B cell (primary cell): ENCODE results near the gene PDP2. TPM values are rescaled to one million over a fixed set of nuclear protein-coding genes. Genes with fewer than 3 reads are reported as not detected.

Experiments
- ATAC-seq: fragments of 200-7000 bp; cut with Tn5 transposase; one replicate; pipeline ENCODE4 v1.10.0; 2021; ENCODE audit warnings: low read depth, mild to moderate bottlenecking, moderate number of reproducible peaks, moderate library complexity
- CTCF ChIA-PET: fragments of 350-600 bp; sonication (Branson Sonifier 250); formaldehyde crosslinking; loops from one replicate; lab custom pipeline; 2021; ENCODE audit warnings: antibody characterized with exemption, inconsistent platforms; lab: Charles Lee
- POLR2A ChIA-PET: fragments of 350-600 bp; sonication (Branson Sonifier 250); formaldehyde crosslinking; loops from one replicate; lab custom pipeline; 2021; ENCODE audit warnings: antibody characterized with exemption; lab: Charles Lee
- DNase-seq: peaks from one replicate; pipeline ENCODE4 v3.0.0; 2013
- H2AFZ ChIP-seq: 2 replicates; pipeline ENCODE4 v1.6.1; 2012; ENCODE audit warnings: mild to moderate bottlenecking, low read depth, low read length; ENCODE audit not compliant: insufficient read depth, poor library complexity, severe bottlenecking
- H3K27ac ChIP-seq, 2 donors: 1 replicate in 1 of 2; 2 replicates in 1 of 2; pipeline ENCODE4 v1.5.1; 2012 to 2013; ENCODE audit warnings: low read length in 2 of 2, mild to moderate bottlenecking in 2 of 2, moderate library complexity in 1 of 2
- H3K27me3 ChIP-seq, 4 experiments: fragments of 200-600 bp in 1 of 4; sonication (generic) in 1 of 4; replicated peaks in 1 of 4; 1 replicate in 2 of 4; 2 replicates in 2 of 4; pipeline versions ENCODE4 v1.6.1 to v1.7.0; 2013 to 2016; ENCODE audit warnings: low read length in 3 of 4, mild to moderate bottlenecking in 2 of 4, mixed read lengths in 1 of 4, moderate library complexity in 1 of 4; ENCODE audit not compliant: insufficient read depth in 4 of 4, control insufficient read depth in 3 of 4; ENCODE audit errors: control extremely low read depth in 1 of 4
- H3K36me3 ChIP-seq, 2 experiments: replicated peaks in 1 of 2; 1 replicate in 1 of 2; 2 replicates in 1 of 2; pipeline versions ENCODE4 v1.6.1 to v1.7.1; 2013; ENCODE audit warnings: low read length in 1 of 2; ENCODE audit not compliant: insufficient read depth in 2 of 2, control insufficient read depth in 1 of 2; ENCODE audit errors: control extremely low read depth in 1 of 2, extremely low read depth in 1 of 2
- H3K4me1 ChIP-seq, 2 donors: fragments of 200-600 bp in 1 of 2; sonication (generic) in 1 of 2; 1 replicate in 1 of 2; 2 replicates in 1 of 2; pipeline versions ENCODE4 v1.5.1 to v1.6.1; 2013 to 2017; ENCODE audit warnings: low read length in 2 of 2; ENCODE audit not compliant: control insufficient read depth in 2 of 2, insufficient read depth in 2 of 2
- H3K4me2 ChIP-seq: replicated peaks from 2 replicates; pipeline ENCODE3; 2012; ENCODE audit warnings: mild to moderate bottlenecking, low read depth, low read length; ENCODE audit not compliant: poor library complexity, severe bottlenecking
- H3K4me3 ChIP-seq, 5 experiments: fragments of 200-600 bp in 1 of 5; sonication (generic) in 1 of 5; 1 replicate in 3 of 5; 2 replicates in 2 of 5; pipeline versions ENCODE4 v1.5.1 to v1.7.0; 2011 to 2016; ENCODE audit warnings: low read length in 4 of 5, mild to moderate bottlenecking in 4 of 5, low read depth in 2 of 5, control low read depth in 1 of 5, moderate library complexity in 1 of 5; ENCODE audit not compliant: insufficient read depth in 1 of 5; ENCODE audit errors: control extremely low read depth in 1 of 5, extremely low read depth in 1 of 5
- H3K79me2 ChIP-seq: fragments of 200-600 bp; sonication (generic); one replicate; pipeline ENCODE4 v1.6.0; 2016; ENCODE audit warnings: low read length; ENCODE audit not compliant: control insufficient read depth, insufficient read depth
- H3K9ac ChIP-seq: fragments of 200-600 bp; sonication (generic); 2 replicates; pipeline ENCODE4 v1.6.1; 2017; ENCODE audit warnings: mild to moderate bottlenecking, low read length, moderate library complexity
- H3K9me3 ChIP-seq, 3 donors: one replicate each; pipeline versions ENCODE4 v1.6.1 to v1.7.1; 2013; ENCODE audit warnings: low read length in 2 of 3; ENCODE audit not compliant: control insufficient read depth in 2 of 3, insufficient read depth in 1 of 3; ENCODE audit errors: control extremely low read depth in 1 of 3
- H4K20me1 ChIP-seq: 2 replicates; pipeline ENCODE4 v1.6.0; 2012; ENCODE audit warnings: mild to moderate bottlenecking, low read length; ENCODE audit not compliant: insufficient read depth, control insufficient read depth, poor library complexity, severe bottlenecking
- H3K27ac Mint-ChIP-seq: one replicate; pipeline ENCODE4 v1.8.0; 2021; ENCODE audit warnings: mixed read lengths
- H3K27me3 Mint-ChIP-seq: one replicate; pipeline ENCODE4 v1.8.0; 2021; ENCODE audit warnings: mixed read lengths
- H3K4me1 Mint-ChIP-seq: one replicate; pipeline ENCODE4 v1.8.0; 2021; ENCODE audit warnings: mixed read lengths
- H3K4me3 Mint-ChIP-seq: one replicate; pipeline ENCODE4 v1.8.0; 2021; ENCODE audit warnings: mixed read lengths
- H3K9me3 Mint-ChIP-seq: one replicate; pipeline ENCODE4 v1.8.0; 2022; ENCODE audit warnings: mixed read lengths; ENCODE audit not compliant: insufficient read depth
- CTCF ChIP-seq: fragments of 200-600 bp; IDR thresholded peaks from one replicate; pipeline ENCODE4 v1.8.0; 2022; ENCODE audit warnings: antibody characterized with exemption, mild to moderate bottlenecking
- EZH2 ChIP-seq: IDR thresholded peaks from 2 replicates; pipeline ENCODE4 v1.6.1; 2012; ENCODE audit warnings: borderline replicate concordance, low read depth, mild to moderate bottlenecking, moderate library complexity, low read length; ENCODE audit not compliant: insufficient read depth, poor library complexity, severe bottlenecking
- WGBS: methylation state at CpG from one replicate; pipeline ENCODE4 v1.1.5; 2013; ENCODE audit warnings: missing lambda C conversion rate; ENCODE audit not compliant: insufficient coverage; 5-methylcytosine and 5-hydroxymethylcytosine counted together
- intact Hi-C: fragments of 100-400 bp; cut with micrococcal nuclease; formaldehyde crosslinking; loops from one replicate; pipeline ENCODE4 v1.10.0; 2022
- polyA plus RNA-seq: library from polyadenylated mRNA; depleted of rRNA; stranded (reverse); fragments of >200 nt; gene quantifications from 2 replicates; pipeline ENCODE4 v1.2.3, GENCODE V29; 2012
- total RNA-seq, 2 donors: library from RNA; stranded (reverse); fragments of 120-200 nt in 1 of 2; gene quantifications; 1 replicate in 1 of 2; 2 replicates in 1 of 2; pipeline versions ENCODE4 v1.2.3 to v1.2.4, GENCODE V29; 2013 to 2022

PDP2 gene
- total and polyA plus RNA-seq, 2 donors (not counting 1 experiment from before 2014, with no cell fraction given) = 1.9 to 18.7 TPM

GRCh38 chr16:66939366-66939765, 59.1 kb downstream of the PDP2 start:
- ATAC-seq = no peak
- no peak overlapping the region for H3K4me3 ChIP-seq
- no peak for DNase-seq
- H3K79me2 ChIP-seq = peaks cover 9% of the 10 kb centered on the region
- no peaks in the 10 kb centered on the region for H3K27me3 Mint-ChIP-seq
- peaks cover 25% of the 10 kb centered on the region for H3K4me1 Mint-ChIP-seq
- H3K27me3 ChIP-seq = no peaks in the 10 kb centered on the region
- no peaks in the 10 kb centered on the region for H3K9me3 Mint-ChIP-seq
- no peak overlapping the region for H3K27ac Mint-ChIP-seq
- no peak overlapping the region for H3K4me3 Mint-ChIP-seq
- no peak overlapping the region for H3K27ac ChIP-seq
- POLR2A ChIA-PET = interaction anchor here (0.5 kb wide), 1 partner anchor 473 kb away, joined by 3 read pairs; no protein-coding TSS in a partner anchor
- intact Hi-C loops = no loop called here
- no peaks in the 10 kb centered on the region for H3K9me3 ChIP-seq
- peaks cover 11 to 16% of the 10 kb centered on the region in 2 donors for H3K4me1 ChIP-seq
- peaks cover 14% of the 10 kb centered on the region for H4K20me1 ChIP-seq
- TF ChIP-seq EZH2 = no peak
- no peak for TF ChIP-seq CTCF
- H3K36me3 ChIP-seq = peaks cover 0 to 46% of the 10 kb centered on the region in 2 experiments
- no peak overlapping the region for H2AFZ ChIP-seq
- H3K4me2 ChIP-seq = no peak overlapping the region
- CTCF ChIA-PET = interaction anchor here (1.0 kb wide), 1 partner anchor 8 kb away, joined by 3 read pairs; no protein-coding TSS in a partner anchor
- H3K9ac ChIP-seq = no peak overlapping the region

- Histone ChIP-seq H3K9ac (no peak overlapping the region), H3K79me2 (peaks cover 3% of the 10 kb centered on the region), H3K4me2 (no peak overlapping the region), H3K9me3 (no peaks in the 10 kb centered on the region), H4K20me1 (peaks cover 13% of the 10 kb centered on the region), H3K36me3 (peaks cover 0 to 46% of the 10 kb centered on the region in 2 experiments), H3K27me3 (no peaks in the 10 kb centered on the region), H3K4me3 (no peak overlapping the region), H3K4me1 (peaks cover 8 to 13% of the 10 kb centered on the region in 2 donors), H3K27ac (no peak overlapping the region), H2AFZ (no peak overlapping the region)
- H3K9me3 Mint-ChIP-seq = no peaks in the 10 kb centered on the region
- ChIA-PET POLR2A (no interaction called here), CTCF (no interaction called here)
- H3K4me1 Mint-ChIP-seq = peaks cover 19% of the 10 kb centered on the region
- H3K27me3 Mint-ChIP-seq = no peaks in the 10 kb centered on the region
- no peak overlapping the region for H3K4me3 Mint-ChIP-seq
- DNase-seq (no peak), ATAC-seq (no peak)
- intact Hi-C loops = no loop called here
- TF ChIP-seq CTCF (no peak), EZH2 (no peak)
- 98% methylated on average over 16 of the region's 16 CpGs for WGBS
- no peak overlapping the region for H3K27ac Mint-ChIP-seq
Measured at GRCh38 chr16:66940236-66940635, 59.9 kb downstream of the PDP2 start.

Other genes starting within 250 kb of the PDP2 start
- 0.59 and 0.68 TPM in 2 replicates for gene CMTM4, start 183.8 kb upstream of the PDP2 start, total RNA-seq
- 0.06 and 0.37 TPM in 2 replicates for gene CMTM4, start 183.8 kb upstream of the PDP2 start, polyA plus RNA-seq
- gene DYNC1LI2, start 128.9 kb upstream of the PDP2 start, total RNA-seq = 109 and 111 TPM in 2 replicates
- 33.9 and 78.3 TPM in 2 replicates for gene DYNC1LI2, start 128.9 kb upstream of the PDP2 start, polyA plus RNA-seq
- gene TERB1, start 78.9 kb upstream of the PDP2 start, total RNA-seq = 0.71 TPM in 1 of 2 replicates, not detected in the other
- gene TERB1, start 78.9 kb upstream of the PDP2 start, polyA plus RNA-seq = not detected in 2 replicates
- 57.6 and 62.5 TPM in 2 replicates for gene NAE1, start 49.5 kb upstream of the PDP2 start, total RNA-seq
- 19.3 and 28.5 TPM in 2 replicates for gene NAE1, start 49.5 kb upstream of the PDP2 start, polyA plus RNA-seq
- gene CA7, start 36.1 kb upstream of the PDP2 start, total RNA-seq = not detected in 2 replicates
- gene CA7, start 36.1 kb upstream of the PDP2 start, polyA plus RNA-seq = not detected in 2 replicates
- not detected in 2 replicates for gene CDH16, start 38.4 kb downstream of the PDP2 start, total RNA-seq
- gene CDH16, start 38.4 kb downstream of the PDP2 start, polyA plus RNA-seq = not detected in 2 replicates
- 0.64 and 0.80 TPM in 2 replicates for gene RRAD, start 45.0 kb downstream of the PDP2 start, total RNA-seq
- 1.9 and 4.1 TPM in 2 replicates for gene RRAD, start 45.0 kb downstream of the PDP2 start, polyA plus RNA-seq
- 55.4 and 60.6 TPM in 2 replicates for gene CIAO2B, start 53.9 kb downstream of the PDP2 start, total RNA-seq
- gene CIAO2B, start 53.9 kb downstream of the PDP2 start, polyA plus RNA-seq = 139 and 159 TPM in 2 replicates
- 39.4 and 47.8 TPM in 2 replicates for gene CES2, start 55.0 kb downstream of the PDP2 start, total RNA-seq
- gene CES2, start 55.0 kb downstream of the PDP2 start, polyA plus RNA-seq = 23.5 and 24.4 TPM in 2 replicates
- gene CES3, start 80.8 kb downstream of the PDP2 start, total RNA-seq = 0.32 and 0.42 TPM in 2 replicates
- 0.25 and 1.1 TPM in 2 replicates for gene CES3, start 80.8 kb downstream of the PDP2 start, polyA plus RNA-seq
- 8.4 and 10.4 TPM in 2 replicates for gene CES4A, start 108.1 kb downstream of the PDP2 start, total RNA-seq
- 17.3 and 18.9 TPM in 2 replicates for gene CES4A, start 108.1 kb downstream of the PDP2 start, polyA plus RNA-seq
- 89.0 and 101 TPM in 2 replicates for gene CBFB, start 148.6 kb downstream of the PDP2 start, total RNA-seq
- gene CBFB, start 148.6 kb downstream of the PDP2 start, polyA plus RNA-seq = 19.5 and 43.2 TPM in 2 replicates
- gene PHAF1, start 229.4 kb downstream of the PDP2 start, total RNA-seq = 20.7 and 23.0 TPM in 2 replicates
- gene PHAF1, start 229.4 kb downstream of the PDP2 start, polyA plus RNA-seq = 18.5 and 18.8 TPM in 2 replicates